ENCODE results near the gene PRKCI. TPM values are rescaled to one million over a fixed set of nuclear protein-coding genes. Genes with fewer than 3 reads are reported as not detected.
A peak's percentile ranks its signal among the peaks of the same experiment; 100 is the strongest.

The PRKCI gene
- total RNA-seq, 1 experiment from 2014 or later, result 43.7 TPM

- in situ Hi-C loops (cut with HindIII; ENCODE audit: low pct_unique_long_range_greater_than_20kb, low sequenced_read_pairs) (no loop called here), intact Hi-C loops (cut with micrococcal nuclease; ENCODE audit: unreplicated experiment) (no loop called here)
- no peaks in the 10 kb centered on the region for H3K27me3 ChIP-seq (ENCODE audit: control insufficient read depth, insufficient read depth, low read length)
- ChIA-PET POLR2A (no interaction called here), CTCF (no interaction called here)
- H3K4me3 ChIP-seq (ENCODE audit: low read depth in 2 of 2, low read length in 2 of 2), result no peak overlapping the region
- H3K36me3 ChIP-seq (ENCODE audit: control insufficient read depth, insufficient read depth, low read length), result no peaks in the 10 kb centered on the region
- DNase-seq (ENCODE audit: low read depth, low spot score) (no peak), ATAC-seq (no peak)
- peaks cover 4% of the 10 kb centered on the region; the same call in 1 of the 2 replicates for H3K4me1 ChIP-seq (ENCODE audit: control insufficient read depth, insufficient read depth, low read length)
- no TSS peak for BruUV-seq (replicated peaks)
- no peak for TF ChIP-seq SIN3A (IDR thresholded peaks at IDR 0.05; ENCODE audit: borderline replicate concordance, insufficient read depth, low read depth, low read length)
- TF ChIP-seq, protein P1, sequence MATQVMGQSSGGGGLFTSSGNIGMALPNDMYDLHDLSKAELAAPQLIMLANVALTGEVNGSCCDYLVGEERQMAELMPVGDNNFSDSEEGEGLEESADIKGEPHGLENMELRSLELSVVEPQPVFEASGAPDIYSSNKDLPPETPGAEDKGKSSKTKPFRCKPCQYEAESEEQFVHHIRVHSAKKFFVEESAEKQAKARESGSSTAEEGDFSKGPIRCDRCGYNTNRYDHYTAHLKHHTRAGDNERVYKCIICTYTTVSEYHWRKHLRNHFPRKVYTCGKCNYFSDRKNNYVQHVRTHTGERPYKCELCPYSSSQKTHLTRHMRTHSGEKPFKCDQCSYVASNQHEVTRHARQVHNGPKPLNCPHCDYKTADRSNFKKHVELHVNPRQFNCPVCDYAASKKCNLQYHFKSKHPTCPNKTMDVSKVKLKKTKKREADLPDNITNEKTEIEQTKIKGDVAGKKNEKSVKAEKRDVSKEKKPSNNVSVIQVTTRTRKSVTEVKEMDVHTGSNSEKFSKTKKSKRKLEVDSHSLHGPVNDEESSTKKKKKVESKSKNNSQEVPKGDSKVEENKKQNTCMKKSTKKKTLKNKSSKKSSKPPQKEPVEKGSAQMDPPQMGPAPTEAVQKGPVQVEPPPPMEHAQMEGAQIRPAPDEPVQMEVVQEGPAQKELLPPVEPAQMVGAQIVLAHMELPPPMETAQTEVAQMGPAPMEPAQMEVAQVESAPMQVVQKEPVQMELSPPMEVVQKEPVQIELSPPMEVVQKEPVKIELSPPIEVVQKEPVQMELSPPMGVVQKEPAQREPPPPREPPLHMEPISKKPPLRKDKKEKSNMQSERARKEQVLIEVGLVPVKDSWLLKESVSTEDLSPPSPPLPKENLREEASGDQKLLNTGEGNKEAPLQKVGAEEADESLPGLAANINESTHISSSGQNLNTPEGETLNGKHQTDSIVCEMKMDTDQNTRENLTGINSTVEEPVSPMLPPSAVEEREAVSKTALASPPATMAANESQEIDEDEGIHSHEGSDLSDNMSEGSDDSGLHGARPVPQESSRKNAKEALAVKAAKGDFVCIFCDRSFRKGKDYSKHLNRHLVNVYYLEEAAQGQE (IDR thresholded peaks at IDR 0.05; ENCODE audit: insufficient read depth in 1 of 2, low read depth in 2 of 2, low read length in 1 of 2), result no peak
- no peak for TF ChIP-seq POLR2AphosphoS5 (IDR thresholded peaks at IDR 0.05; ENCODE audit: low read depth, low read length)
- no peak for TF ChIP-seq TCF7L2 (IDR thresholded peaks at IDR 0.05; ENCODE audit: low read depth, low read length)
- TF ChIP-seq CTCF (IDR thresholded peaks at IDR 0.05), result no peak
- H3K9me3 ChIP-seq (ENCODE audit: control insufficient read depth, insufficient read depth, low read depth, low read length), result peaks cover under 1% of the 10 kb centered on the region; the same call in 1 of the 2 replicates
- H3K27ac ChIP-seq (ENCODE audit: low read length), result no peak overlapping the region
Observed at GRCh38 chr3:170321321-170322034, 99.3 kb downstream of the PRKCI start.

DNA sequence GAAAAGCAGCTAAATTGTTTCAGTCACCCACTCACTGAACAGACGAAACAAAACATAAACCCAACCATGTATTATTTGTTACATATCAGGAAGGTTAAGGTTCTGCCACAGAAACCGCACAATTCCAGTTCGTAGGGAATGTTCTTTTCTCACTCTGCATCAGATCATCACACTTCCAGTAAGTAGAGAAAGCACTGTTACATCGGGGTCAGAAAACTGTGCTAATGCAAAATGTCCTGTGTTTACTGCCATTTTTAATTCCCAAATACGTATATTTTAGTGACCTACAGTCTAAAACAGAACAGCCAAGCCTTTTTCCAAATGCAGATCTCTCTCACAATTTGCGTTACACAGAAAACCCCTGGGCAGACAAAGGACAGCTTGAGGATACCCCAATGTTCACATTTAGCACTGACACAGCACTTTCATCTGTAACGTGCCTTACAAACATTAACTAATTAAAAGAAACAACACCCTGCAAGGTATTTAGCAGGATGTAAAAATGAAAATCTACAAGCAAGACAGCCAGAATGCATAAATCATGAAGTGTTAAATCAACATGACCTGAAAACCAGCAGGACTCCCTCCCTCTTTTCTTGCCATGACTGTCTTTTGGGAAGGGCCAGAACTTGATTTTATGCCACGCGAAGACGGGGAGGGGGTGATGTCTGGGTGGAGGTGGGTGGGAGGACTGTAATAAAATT lies 100.5 kb downstream of the PRKCI start:
- no peak for TF ChIP-seq POLR2AphosphoS5 (IDR thresholded peaks at IDR 0.05; ENCODE audit: low read depth, low read length)
- TF ChIP-seq, protein P1 (IDR thresholded peaks at IDR 0.05; ENCODE audit: insufficient read depth in 1 of 2, low read depth in 2 of 2, low read length in 1 of 2), result no peak
- TF ChIP-seq CTCF (IDR thresholded peaks at IDR 0.05), result no peak
- no peak for TF ChIP-seq TCF7L2 (IDR thresholded peaks at IDR 0.05; ENCODE audit: low read depth, low read length)
- TF ChIP-seq SIN3A (IDR thresholded peaks at IDR 0.05; ENCODE audit: borderline replicate concordance, insufficient read depth, low read depth, low read length), result no peak
- Histone ChIP-seq H3K36me3 (ENCODE audit: control insufficient read depth, insufficient read depth, low read length) (no peaks in the 10 kb centered on the region), H3K27ac (ENCODE audit: low read length) (peak overlapping the region; percentile 44; the same call in 1 of the 2 replicates), H3K4me3 (ENCODE audit: low read depth in 2 of 2, low read length in 2 of 2) (no peak overlapping the region), H3K27me3 (ENCODE audit: control insufficient read depth, insufficient read depth, low read length) (no peaks in the 10 kb centered on the region), H3K9me3 (ENCODE audit: control insufficient read depth, insufficient read depth, low read depth, low read length) (peaks cover 7% of the 10 kb centered on the region; the same call in 1 of the 2 replicates), H3K4me1 (ENCODE audit: control insufficient read depth, insufficient read depth, low read length) (peaks cover 4% of the 10 kb centered on the region; the same call in 1 of the 2 replicates)
- in situ Hi-C loops (cut with HindIII; ENCODE audit: low pct_unique_long_range_greater_than_20kb, low sequenced_read_pairs) (no loop called here), intact Hi-C loops (cut with micrococcal nuclease; ENCODE audit: unreplicated experiment) (no loop called here)
- ChIA-PET POLR2A (no interaction called here), CTCF (no interaction called here)
- no peak for DNase-seq (ENCODE audit: low read depth, low spot score)
- no peak for ATAC-seq
- BruUV-seq (replicated peaks), result no TSS peak
